Trophoblast cell (in vitro differentiated cells and primary cell): ENCODE measurements around the gene GADL1.

Experiments
- DNase-seq, 2 donors: peaks; one replicate each; pipeline ENCODE4 v3.0.0-alpha.2; 2016
- H2AFZ ChIP-seq: 2 replicates; pipeline ENCODE4 v1.6.1; 2013; ENCODE audit warnings: low read length, moderate library complexity, mild to moderate bottlenecking; ENCODE audit not compliant: insufficient read depth, poor library complexity
- H2AK5ac ChIP-seq: 2 replicates; pipeline ENCODE4 v1.6.1; 2013; ENCODE audit warnings: mild to moderate bottlenecking, low read length
- H2BK120ac ChIP-seq: 2 replicates; pipeline ENCODE4 v1.6.1; 2013; ENCODE audit warnings: low read length, mild to moderate bottlenecking, moderate library complexity; ENCODE audit not compliant: insufficient read depth, poor library complexity
- H2BK12ac ChIP-seq: 2 replicates; pipeline ENCODE4 v1.6.1; 2013; ENCODE audit warnings: mild to moderate bottlenecking, low read length, moderate library complexity
- H2BK5ac ChIP-seq: 2 replicates; pipeline ENCODE4 v1.6.1; 2013; ENCODE audit warnings: low read length, low read depth, moderate library complexity, mild to moderate bottlenecking; ENCODE audit not compliant: poor library complexity
- H3K14ac ChIP-seq: 2 replicates; pipeline ENCODE4 v1.6.1; 2013; ENCODE audit warnings: mild to moderate bottlenecking, low read length
- H3K18ac ChIP-seq: 2 replicates; pipeline ENCODE4 v1.6.1; 2013; ENCODE audit warnings: mild to moderate bottlenecking, low read length
- H3K23ac ChIP-seq: 2 replicates; pipeline ENCODE4 v1.6.1; 2013; ENCODE audit warnings: low read length
- H3K27ac ChIP-seq: 2 replicates; pipeline ENCODE4 v1.5.1; 2013; ENCODE audit warnings: low read depth, mild to moderate bottlenecking, inconsistent platforms, low read length, moderate library complexity
- H3K27me3 ChIP-seq: 2 replicates; pipeline ENCODE4 v1.6.1; 2013; ENCODE audit warnings: inconsistent platforms, mild to moderate bottlenecking, low read length, moderate library complexity; ENCODE audit not compliant: insufficient read depth
- H3K36me3 ChIP-seq, 2 experiments: 1 replicate in 1 of 2; 2 replicates in 1 of 2; pipeline ENCODE4 v1.6.1; 2013; ENCODE audit warnings: low read length in 2 of 2, mild to moderate bottlenecking in 2 of 2, moderate library complexity in 1 of 2; ENCODE audit not compliant: insufficient read depth in 2 of 2, control insufficient read depth in 1 of 2
- H3K4ac ChIP-seq: 2 replicates; pipeline ENCODE4 v1.6.1; 2013; ENCODE audit warnings: low read depth, mild to moderate bottlenecking, low read length, moderate library complexity
- H3K4me1 ChIP-seq, 2 experiments: 1 replicate in 1 of 2; 2 replicates in 1 of 2; pipeline ENCODE4 v1.6.1; 2013; ENCODE audit warnings: low read length in 2 of 2, mild to moderate bottlenecking in 2 of 2, moderate library complexity in 1 of 2; ENCODE audit not compliant: insufficient read depth in 2 of 2, control insufficient read depth in 1 of 2
- H3K4me2 ChIP-seq: 2 replicates; pipeline ENCODE4 v1.6.1; 2013; ENCODE audit warnings: inconsistent platforms, mild to moderate bottlenecking, low read length, moderate library complexity
- H3K4me3 ChIP-seq: 2 replicates; pipeline ENCODE4 v1.5.1; 2013; ENCODE audit warnings: mild to moderate bottlenecking, low read depth, low read length, inconsistent platforms
- H3K79me1 ChIP-seq: one replicate; pipeline ENCODE4 v1.6.1; 2013; ENCODE audit warnings: low read length
- H3K79me2 ChIP-seq: 2 replicates; pipeline ENCODE4 v1.6.1; 2013; ENCODE audit warnings: low read length, mild to moderate bottlenecking; ENCODE audit not compliant: control insufficient read depth, insufficient read depth, poor library complexity
- H3K9ac ChIP-seq: 2 replicates; pipeline ENCODE4 v1.6.1; 2013; ENCODE audit warnings: mild to moderate bottlenecking, low read length
- H3K9me3 ChIP-seq: 2 replicates; pipeline ENCODE4 v1.6.1; 2013; ENCODE audit warnings: low read depth, mild to moderate bottlenecking, control low read depth, inconsistent platforms, low read length; ENCODE audit not compliant: insufficient read depth
- H4K12ac ChIP-seq: 2 replicates; pipeline ENCODE4 v1.6.1; 2013; ENCODE audit warnings: low read depth, mild to moderate bottlenecking, low read length, moderate library complexity
- H4K8ac ChIP-seq: 2 replicates; pipeline ENCODE4 v1.6.1; 2013; ENCODE audit warnings: low read depth, mild to moderate bottlenecking, low read length, moderate library complexity
- H4K91ac ChIP-seq: one replicate; pipeline ENCODE4 v1.6.1; 2013; ENCODE audit warnings: low read depth, mild to moderate bottlenecking, low read length, moderate library complexity
- WGBS: extraction: QIAGEN DNeasy Blood & Tissue Kit; methylation state at CpG from one replicate; pipeline ENCODE4 v1.1.7; 2013; ENCODE audit warnings: missing lambda C conversion rate; ENCODE audit not compliant: insufficient read length, insufficient coverage; ENCODE audit errors: extremely low coverage; 5-methylcytosine and 5-hydroxymethylcytosine counted together

Gene GADL1

GRCh38 chr3:30819067-30819798, 75.2 kb downstream of the GADL1 start:
- no peak for DNase-seq
- no peak overlapping the region for H3K23ac ChIP-seq
- H3K4me2 ChIP-seq, result no peak overlapping the region
- WGBS, result no CpG with 5 or more reads among the region's 3 CpGs
- H4K12ac ChIP-seq, result no peak overlapping the region
- H4K91ac ChIP-seq, result no peak overlapping the region
- H4K8ac ChIP-seq, result no peak overlapping the region
- no peak overlapping the region for H3K4ac ChIP-seq
- no peaks in the 10 kb centered on the region for H3K9me3 ChIP-seq
- no peaks in the 10 kb centered on the region for H3K4me1 ChIP-seq
- no peak overlapping the region for H3K18ac ChIP-seq
- no peak overlapping the region for H3K9ac ChIP-seq
- H2BK12ac ChIP-seq, result no peak overlapping the region
- H3K36me3 ChIP-seq, result no peaks in the 10 kb centered on the region
- H2BK5ac ChIP-seq, result no peak overlapping the region
- H3K79me1 ChIP-seq, result no peaks in the 10 kb centered on the region
- H2AFZ ChIP-seq, result no peak overlapping the region
- no peak overlapping the region for H3K4me3 ChIP-seq
- H3K14ac ChIP-seq, result no peak overlapping the region
- no peaks in the 10 kb centered on the region for H3K79me2 ChIP-seq
- no peak overlapping the region for H2BK120ac ChIP-seq
- no peaks in the 10 kb centered on the region for H3K27me3 ChIP-seq
- H3K27ac ChIP-seq, result no peak overlapping the region
- H2AK5ac ChIP-seq, result no peak overlapping the region

GRCh38 chr3:30813734-30814133, 80.7 kb downstream of the GADL1 start:
- no peaks in the 10 kb centered on the region for H3K36me3 ChIP-seq
- H4K12ac ChIP-seq, result no peak overlapping the region
- H3K4me1 ChIP-seq, result peaks cover 0 to 3% of the 10 kb centered on the region in 2 experiments
- H4K8ac ChIP-seq, result no peak overlapping the region
- H3K14ac ChIP-seq, result no peak overlapping the region
- H3K23ac ChIP-seq, result no peak overlapping the region
- no peak overlapping the region for H3K18ac ChIP-seq
- H3K9ac ChIP-seq, result no peak overlapping the region
- no peaks in the 10 kb centered on the region for H3K79me2 ChIP-seq
- H2AFZ ChIP-seq, result no peak overlapping the region
- H3K4me2 ChIP-seq, result no peak overlapping the region
- no peak overlapping the region for H3K27ac ChIP-seq
- H3K9me3 ChIP-seq, result no peaks in the 10 kb centered on the region
- H2BK120ac ChIP-seq, result no peak overlapping the region
- no peak overlapping the region for H3K4me3 ChIP-seq
- H2BK12ac ChIP-seq, result no peak overlapping the region
- no peak overlapping the region for H4K91ac ChIP-seq
- H3K27me3 ChIP-seq, result no peaks in the 10 kb centered on the region
- H2BK5ac ChIP-seq, result no peak overlapping the region
- whole genome bisulfite sequencing, result no CpG with 5 or more reads among the region's 4 CpGs
- no peaks in the 10 kb centered on the region for H3K79me1 ChIP-seq
- no peak overlapping the region for H3K4ac ChIP-seq
- DNase-seq, result no peak
- H2AK5ac ChIP-seq, result no peak overlapping the region

- Histone ChIP-seq H3K79me1 (no peaks in the 10 kb centered on the region), H4K91ac (no peak overlapping the region), H3K27ac (no peak overlapping the region), H3K4ac (no peak overlapping the region), H3K9ac (no peak overlapping the region), H3K36me3 (no peaks in the 10 kb centered on the region), H3K18ac (no peak overlapping the region), H3K79me2 (no peaks in the 10 kb centered on the region), H3K4me1 (peaks cover 0 to 3% of the 10 kb centered on the region in 2 experiments), H3K14ac (no peak overlapping the region), H2BK120ac (no peak overlapping the region), H3K23ac (no peak overlapping the region), H2AK5ac (no peak overlapping the region), H2BK5ac (no peak overlapping the region), H3K4me2 (no peak overlapping the region), H4K12ac (no peak overlapping the region), H3K4me3 (no peak overlapping the region), H3K9me3 (no peaks in the 10 kb centered on the region), H2BK12ac (no peak overlapping the region), H2AFZ (no peak overlapping the region), H3K27me3 (no peaks in the 10 kb centered on the region), H4K8ac (no peak overlapping the region)
- DNase-seq, result no peak
- no CpG with 5 or more reads among the region's 4 CpGs for WGBS
These were observed 83.2 kb downstream of the GADL1 start for GRCh38 chr3:30811151-30811795.

GRCh38 chr3:30810625-30811024, 83.8 kb downstream of the GADL1 start:
- Histone ChIP-seq H3K27me3 (no peaks in the 10 kb centered on the region), H3K27ac (no peak overlapping the region), H3K4me3 (peak overlapping the region; percentile 51), H3K14ac (no peak overlapping the region), H3K36me3 (no peaks in the 10 kb centered on the region), H3K23ac (no peak overlapping the region), H3K79me1 (no peaks in the 10 kb centered on the region), H3K79me2 (no peaks in the 10 kb centered on the region), H4K91ac (no peak overlapping the region), H3K9me3 (no peaks in the 10 kb centered on the region), H2BK12ac (no peak overlapping the region), H3K18ac (no peak overlapping the region), H3K4ac (no peak overlapping the region), H2BK5ac (no peak overlapping the region), H3K9ac (no peak overlapping the region), H2BK120ac (no peak overlapping the region), H2AK5ac (no peak overlapping the region), H4K12ac (no peak overlapping the region), H3K4me1 (peaks cover 0 to 3% of the 10 kb centered on the region in 2 experiments), H2AFZ (no peak overlapping the region), H4K8ac (no peak overlapping the region), H3K4me2 (no peak overlapping the region)
- no CpG with 5 or more reads among the region's 6 CpGs for WGBS
- DNase-seq, result no peak
